ENCODE results near the gene STXBP4. TPM values are rescaled to one million over a fixed set of nuclear protein-coding genes. Genes with fewer than 3 reads are reported as not detected.

The STXBP4 gene
- total RNA-seq, 1 experiment from 2014 or later: 16.5 TPM

DNA sequence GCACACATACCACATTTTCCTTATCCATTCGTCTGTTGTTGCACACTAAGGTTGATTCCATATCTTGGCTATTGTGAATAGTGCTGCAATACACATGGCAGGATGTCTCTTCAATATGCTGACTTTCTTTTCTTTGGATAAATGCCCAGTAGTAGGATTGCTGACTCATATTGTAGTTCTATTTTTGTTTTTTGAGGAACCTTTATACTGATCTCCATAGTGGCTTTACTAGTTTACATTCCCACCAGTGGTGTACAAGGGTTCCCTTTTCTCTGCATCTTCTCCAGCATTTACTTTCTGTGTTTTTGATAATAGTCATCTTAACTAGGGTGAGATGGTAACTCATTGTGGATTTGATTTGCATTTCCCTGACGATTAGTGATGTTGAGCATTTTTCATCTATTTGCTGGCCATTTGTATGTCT is 118.1 kb downstream of the STXBP4 start:
- no peak overlapping the region for H3K56ac ChIP-seq (ENCODE audit: insufficient read length, low read depth, low read length)
- no peak overlapping the region for H2AFZ ChIP-seq (ENCODE audit: low read length)
- H3K4me2 ChIP-seq (ENCODE audit: insufficient read depth, insufficient read length, low read length): no peak overlapping the region
- no CpG with 5 or more reads among the region's 2 CpGs for WGBS (ENCODE audit: extremely low coverage, insufficient read length, low lambda C conversion rate)
- H3K9me3 ChIP-seq (ENCODE audit: control insufficient read depth, low read depth, low read length): no peaks in the 10 kb centered on the region
- H3K4me1 ChIP-seq (ENCODE audit: insufficient read depth, low read length): no peaks in the 10 kb centered on the region; the same call in 1 of the 2 replicates
- no peaks in the 10 kb centered on the region for H3K23me2 ChIP-seq (ENCODE audit: insufficient read length, low read depth, low read length, poor library complexity, severe bottlenecking)
- Mint-ChIP-seq H3K36me3 (ENCODE audit: insufficient read depth in 1 of 3, low read depth in 3 of 3) (peaks cover 5 to 12% (median 6%) of the 10 kb centered on the region in 3 experiments; a peak in 5 of 7 replicates), H3K27ac (no peak overlapping the region), H3K9me3 (peaks cover 0 to 1% of the 10 kb centered on the region in 2 experiments; a peak in 1 of 5 replicates), H3K4me3 (no peak overlapping the region), H3K4me1 (peaks cover 7 to 8% of the 10 kb centered on the region in 2 experiments), H3K27me3 (ENCODE audit: low read depth) (no peaks in the 10 kb centered on the region)
- H2BK12ac ChIP-seq (ENCODE audit: insufficient read length, low read depth, low read length): no peak overlapping the region
- H2BK20ac ChIP-seq (ENCODE audit: low read depth, low read length, poor library complexity, severe bottlenecking): no peak overlapping the region
- H3K9ac ChIP-seq (ENCODE audit: extremely low read depth, insufficient read length, low read length): no peak overlapping the region
- TF ChIP-seq, protein P1, sequence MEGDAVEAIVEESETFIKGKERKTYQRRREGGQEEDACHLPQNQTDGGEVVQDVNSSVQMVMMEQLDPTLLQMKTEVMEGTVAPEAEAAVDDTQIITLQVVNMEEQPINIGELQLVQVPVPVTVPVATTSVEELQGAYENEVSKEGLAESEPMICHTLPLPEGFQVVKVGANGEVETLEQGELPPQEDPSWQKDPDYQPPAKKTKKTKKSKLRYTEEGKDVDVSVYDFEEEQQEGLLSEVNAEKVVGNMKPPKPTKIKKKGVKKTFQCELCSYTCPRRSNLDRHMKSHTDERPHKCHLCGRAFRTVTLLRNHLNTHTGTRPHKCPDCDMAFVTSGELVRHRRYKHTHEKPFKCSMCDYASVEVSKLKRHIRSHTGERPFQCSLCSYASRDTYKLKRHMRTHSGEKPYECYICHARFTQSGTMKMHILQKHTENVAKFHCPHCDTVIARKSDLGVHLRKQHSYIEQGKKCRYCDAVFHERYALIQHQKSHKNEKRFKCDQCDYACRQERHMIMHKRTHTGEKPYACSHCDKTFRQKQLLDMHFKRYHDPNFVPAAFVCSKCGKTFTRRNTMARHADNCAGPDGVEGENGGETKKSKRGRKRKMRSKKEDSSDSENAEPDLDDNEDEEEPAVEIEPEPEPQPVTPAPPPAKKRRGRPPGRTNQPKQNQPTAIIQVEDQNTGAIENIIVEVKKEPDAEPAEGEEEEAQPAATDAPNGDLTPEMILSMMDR (conservative IDR thresholded peaks at IDR 0.05): no peak
- H3K79me2 ChIP-seq (ENCODE audit: insufficient read depth, low read length): no peaks in the 10 kb centered on the region
- no peak overlapping the region for H3K18ac ChIP-seq (ENCODE audit: insufficient read length, low read depth, low read length)
- no peaks in the 10 kb centered on the region for H4K20me1 ChIP-seq (ENCODE audit: control insufficient read depth, insufficient read depth, insufficient read length)
- H4K8ac ChIP-seq (replicated peaks; ENCODE audit: insufficient read length, low read depth, low read length): no peak overlapping the region
- H3T11ph ChIP-seq (ENCODE audit: low read length): no peak overlapping the region
- H3K27me3 ChIP-seq (ENCODE audit: insufficient read depth, low read length): no peaks in the 10 kb centered on the region
- no peak overlapping the region for H4K91ac ChIP-seq (ENCODE audit: insufficient read length, low read depth, low read length)
- no peak overlapping the region for H3K4ac ChIP-seq (ENCODE audit: low read depth, low read length)
- H2BK15ac ChIP-seq (ENCODE audit: low read depth, low read length): no peak overlapping the region
- H2BK5ac ChIP-seq (ENCODE audit: insufficient read length, low read length): no peak overlapping the region
- DNase-seq: no peak
- H3K14ac ChIP-seq (ENCODE audit: insufficient read depth, low read length): no peak overlapping the region
- H4K5ac ChIP-seq (ENCODE audit: insufficient read length, low read depth, low read length): no peak overlapping the region
- H3K79me1 ChIP-seq (ENCODE audit: insufficient read depth, low read depth, low read length, poor library complexity, severe bottlenecking): no peaks in the 10 kb centered on the region
- no peak overlapping the region for H3K23ac ChIP-seq (ENCODE audit: insufficient read length, low read depth, low read length)
- no peak overlapping the region for H2BK120ac ChIP-seq (ENCODE audit: low read depth, low read length, poor library complexity, severe bottlenecking)
- H2AK5ac ChIP-seq (ENCODE audit: insufficient read length, low read length): no peak overlapping the region
- H3K27ac ChIP-seq (ENCODE audit: insufficient read length, low read depth, low read length): no peak overlapping the region

All from H9 (cell line).